Astrocyte of the spinal cord (primary cell): ENCODE data around the gene TFAP2B.

ENCODE experiments used
- DNase-seq: peaks from one replicate; pipeline ENCODE4 v3.0.0; 2011; ENCODE audit warnings: low read depth, low spot score
- H3K4me3 ChIP-seq: 2 replicates; pipeline ENCODE4 v1.5.1; 2011; ENCODE audit warnings: low read depth, mild to moderate bottlenecking, low read length, moderate library complexity
- in situ Hi-C: cut with HindIII; loops from 2 replicates; pipeline ENCODE4 v1.10.0; 2017; ENCODE audit warnings: low sequenced_read_pairs
- TF ChIP-seq, protein P1 (sequence below): IDR thresholded peaks from 2 replicates; pipeline ENCODE4 v1.5.1; 2012; ENCODE audit warnings: low read depth, mild to moderate bottlenecking, low read length, inconsistent platforms

Gene TFAP2B

DNA sequence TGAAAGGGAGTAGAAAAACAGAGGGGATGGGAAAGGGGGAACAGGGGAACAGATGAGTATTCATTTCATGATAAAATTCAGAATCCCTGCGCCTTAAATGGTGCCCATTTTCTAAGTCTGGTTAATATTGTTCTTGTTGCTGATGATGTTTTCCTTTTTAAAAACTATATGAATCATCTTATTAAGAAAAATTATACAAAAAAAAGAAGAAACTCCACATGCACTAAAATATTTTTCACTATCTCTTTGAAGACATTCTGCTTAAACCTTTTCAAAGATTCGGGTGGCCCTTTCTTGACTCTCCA, 1.1 kb upstream of the TFAP2B start:
- TF ChIP-seq, protein P1, sequence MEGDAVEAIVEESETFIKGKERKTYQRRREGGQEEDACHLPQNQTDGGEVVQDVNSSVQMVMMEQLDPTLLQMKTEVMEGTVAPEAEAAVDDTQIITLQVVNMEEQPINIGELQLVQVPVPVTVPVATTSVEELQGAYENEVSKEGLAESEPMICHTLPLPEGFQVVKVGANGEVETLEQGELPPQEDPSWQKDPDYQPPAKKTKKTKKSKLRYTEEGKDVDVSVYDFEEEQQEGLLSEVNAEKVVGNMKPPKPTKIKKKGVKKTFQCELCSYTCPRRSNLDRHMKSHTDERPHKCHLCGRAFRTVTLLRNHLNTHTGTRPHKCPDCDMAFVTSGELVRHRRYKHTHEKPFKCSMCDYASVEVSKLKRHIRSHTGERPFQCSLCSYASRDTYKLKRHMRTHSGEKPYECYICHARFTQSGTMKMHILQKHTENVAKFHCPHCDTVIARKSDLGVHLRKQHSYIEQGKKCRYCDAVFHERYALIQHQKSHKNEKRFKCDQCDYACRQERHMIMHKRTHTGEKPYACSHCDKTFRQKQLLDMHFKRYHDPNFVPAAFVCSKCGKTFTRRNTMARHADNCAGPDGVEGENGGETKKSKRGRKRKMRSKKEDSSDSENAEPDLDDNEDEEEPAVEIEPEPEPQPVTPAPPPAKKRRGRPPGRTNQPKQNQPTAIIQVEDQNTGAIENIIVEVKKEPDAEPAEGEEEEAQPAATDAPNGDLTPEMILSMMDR, result no peak
- no peak for DNase-seq
- H3K4me3 ChIP-seq, result no peak overlapping the region
- in situ Hi-C loops, result no loop called here

DNA sequence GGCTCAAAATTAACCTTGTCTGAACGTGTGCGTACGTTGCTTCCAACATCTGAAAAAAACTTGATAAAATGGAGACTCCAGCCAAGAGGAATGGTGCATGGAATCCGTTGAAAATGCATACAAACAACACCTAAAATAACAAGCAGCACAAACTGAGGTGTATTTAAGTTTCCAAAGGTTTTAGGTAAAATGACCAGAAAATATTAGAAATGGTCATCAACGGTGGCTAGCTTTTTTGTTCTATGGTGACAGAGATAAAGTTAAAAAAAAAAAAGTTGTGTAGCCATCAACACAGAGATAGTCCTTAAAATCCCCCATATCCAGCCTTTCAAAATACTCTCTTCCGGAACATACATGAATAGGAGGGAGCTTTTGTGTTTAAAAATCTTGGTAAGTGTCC, 651 bp upstream of the TFAP2B start:
- in situ Hi-C loops, result no loop called here
- no peak overlapping the region for H3K4me3 ChIP-seq
- no peak for DNase-seq
- TF ChIP-seq, protein P1, result no peak

- in situ Hi-C loops, result no loop called here
Observed at GRCh38 chr6:50819466-50819903, 814 bp downstream of the TFAP2B start.

GRCh38 chr6:50819904-50820868, 1.5 kb downstream of the TFAP2B start:
- TF ChIP-seq, protein P1, result no peak
- no peak overlapping the region for H3K4me3 ChIP-seq
- in situ Hi-C loops, result no loop called here
- no peak for DNase-seq

More at GRCh38 chr6:50819466-50819903, 814 bp downstream of the TFAP2B start:
- TF ChIP-seq, protein P1, result no peak
- no peak overlapping the region for H3K4me3 ChIP-seq
- no peak for DNase-seq

DNA sequence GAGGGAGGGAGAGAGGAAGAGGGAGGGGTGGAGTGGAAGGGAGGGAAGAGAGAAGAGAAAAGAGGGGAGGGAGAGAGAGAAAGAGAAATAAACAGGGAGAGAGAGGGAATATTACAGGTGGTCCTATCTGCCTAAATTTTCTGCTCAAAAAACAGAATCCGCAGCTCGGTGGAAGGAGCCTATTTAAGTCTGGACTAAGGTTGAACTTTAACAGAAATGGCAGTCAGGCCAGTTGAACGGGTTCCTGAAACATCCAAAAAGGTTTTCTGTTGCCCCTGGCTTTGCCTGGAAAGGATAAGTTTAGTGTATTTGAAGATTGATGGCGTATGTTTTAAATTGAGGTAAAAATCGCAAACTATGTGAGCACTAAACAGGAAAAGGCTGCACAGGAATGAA, 2.2 kb downstream of the TFAP2B start:
- DNase-seq, result no peak
- TF ChIP-seq, protein P1, result no peak
- H3K4me3 ChIP-seq, result no peak overlapping the region
- in situ Hi-C loops, result no loop called here

DNA sequence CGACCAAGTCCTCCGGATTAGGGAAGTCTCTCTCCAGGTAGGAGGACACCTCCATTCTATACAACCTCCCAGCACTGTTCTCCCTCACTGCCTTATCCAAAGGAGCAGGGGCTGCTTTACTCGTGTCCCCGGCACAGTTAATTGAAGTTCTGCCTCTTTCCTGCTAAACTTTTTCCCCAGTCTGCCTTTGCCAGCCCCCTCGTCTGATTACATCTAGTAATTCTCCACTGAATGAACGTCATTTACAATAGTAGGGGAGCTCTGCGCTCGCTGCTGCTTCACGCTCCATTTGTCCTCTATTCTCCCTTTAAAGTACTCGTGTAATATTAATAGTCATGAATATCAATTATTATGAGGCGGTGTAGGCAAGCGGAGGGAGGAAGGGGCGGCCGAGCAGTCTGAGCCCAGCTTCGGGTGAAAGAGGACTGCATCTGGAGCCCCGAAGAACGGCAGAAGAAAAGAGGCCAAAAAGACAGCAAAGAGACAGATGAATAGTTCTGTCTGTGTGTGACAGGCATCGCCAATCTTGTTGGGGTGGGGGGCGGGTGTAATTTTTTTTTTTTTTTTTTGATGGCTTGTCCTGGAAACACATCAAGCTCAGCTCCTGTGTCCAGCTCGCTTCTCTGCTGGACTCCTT, 2.9 kb downstream of the TFAP2B start:
- TF ChIP-seq, protein P1, result no peak
- in situ Hi-C loops, result no loop called here
- no peak for DNase-seq
- no peak overlapping the region for H3K4me3 ChIP-seq
